Lower leg skin (tissue), 3 donors: ENCODE results near the gene PPFIA4.

Experiments used
- CTCF ChIP-seq, 3 donors: fragments of 450-650 bp; IDR thresholded peaks; one replicate each; pipeline ENCODE4 v1.5.1; 2016; ENCODE audit warnings: antibody characterized with exemption in 3 of 3, mild to moderate bottlenecking in 3 of 3, moderate library complexity in 2 of 3
- POLR2A ChIP-seq, 2 donors: fragments of 450-650 bp; IDR thresholded peaks; one replicate each; pipeline ENCODE4 v1.6.1; 2016 to 2017; ENCODE audit warnings: antibody characterized with exemption in 2 of 2, mild to moderate bottlenecking in 1 of 2, moderate library complexity in 1 of 2

- TF ChIP-seq POLR2A (IDR thresholded peaks at IDR 0.05) (no peak), CTCF (IDR thresholded peaks at IDR 0.05) (no peak)
These were observed 18.4 kb downstream of the PPFIA4 start for GRCh38 chr1:203044546-203045250.
